A549 (cell line): ENCODE measurements around the gene SLC39A11.

Experiments
- FOSL2 ChIP-seq, 2 experiments: fragments of 450-650 bp in 1 of 2; fragments of >200 bp in 1 of 2; sonication (Bioruptor Twin) in 1 of 2; formaldehyde crosslinking; IDR thresholded peaks; 2 replicates each; pipeline versions ENCODE4 v1.5.0 to v1.6.1; 2016 to 2020; ENCODE audit warnings: mild to moderate bottlenecking in 1 of 2, moderate library complexity in 1 of 2
- KDM5A ChIP-seq: fragments of 200-600 bp; sonication (generic); IDR thresholded peaks from 2 replicates; pipeline ENCODE4 v1.6.1; 2016; ENCODE audit warnings: antibody characterized with exemption, mild to moderate bottlenecking

- TF ChIP-seq FOSL2 (IDR thresholded peaks at IDR 0.05) (no peak), FOSL2 (CRISPR knock-in tag; IDR thresholded peaks at IDR 0.05) (no peak), KDM5A (no peak)
These were observed 204.6 kb downstream of the SLC39A11 start for GRCh38 chr17:72887917-72888316.
